ENCODE results near the gene FYCO1.

Gene FYCO1

GRCh38 chr3:45911511-45912226, 84.0 kb downstream of the FYCO1 start:
- DNase-seq, result no peak

- DNase-seq, result no peak
Observed at GRCh38 chr3:45910892-45911291, 84.7 kb downstream of the FYCO1 start.

- no peak for DNase-seq
Observed at GRCh38 chr3:45909542-45909941, 86.1 kb downstream of the FYCO1 start.

DNA sequence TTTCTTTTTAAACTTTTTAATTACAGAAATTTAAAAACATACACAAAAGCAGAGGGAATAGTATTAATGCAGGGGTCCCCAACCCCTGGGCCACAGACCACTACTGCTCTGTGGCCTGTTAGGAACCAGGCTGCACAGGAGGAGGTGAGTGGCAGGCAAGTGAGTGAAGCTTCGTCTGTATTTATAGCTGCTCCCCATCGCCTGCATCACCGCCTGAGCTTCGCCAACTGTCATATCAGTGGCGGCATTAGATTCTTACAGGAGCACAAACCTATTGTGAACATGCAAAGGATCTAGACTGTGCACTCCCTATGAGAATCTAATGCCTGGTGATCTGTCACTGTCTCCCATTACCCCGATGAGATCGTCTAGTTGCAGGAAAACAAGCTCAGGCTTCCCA, 86.9 kb downstream of the FYCO1 start:
- DNase-seq, result no peak

DNA sequence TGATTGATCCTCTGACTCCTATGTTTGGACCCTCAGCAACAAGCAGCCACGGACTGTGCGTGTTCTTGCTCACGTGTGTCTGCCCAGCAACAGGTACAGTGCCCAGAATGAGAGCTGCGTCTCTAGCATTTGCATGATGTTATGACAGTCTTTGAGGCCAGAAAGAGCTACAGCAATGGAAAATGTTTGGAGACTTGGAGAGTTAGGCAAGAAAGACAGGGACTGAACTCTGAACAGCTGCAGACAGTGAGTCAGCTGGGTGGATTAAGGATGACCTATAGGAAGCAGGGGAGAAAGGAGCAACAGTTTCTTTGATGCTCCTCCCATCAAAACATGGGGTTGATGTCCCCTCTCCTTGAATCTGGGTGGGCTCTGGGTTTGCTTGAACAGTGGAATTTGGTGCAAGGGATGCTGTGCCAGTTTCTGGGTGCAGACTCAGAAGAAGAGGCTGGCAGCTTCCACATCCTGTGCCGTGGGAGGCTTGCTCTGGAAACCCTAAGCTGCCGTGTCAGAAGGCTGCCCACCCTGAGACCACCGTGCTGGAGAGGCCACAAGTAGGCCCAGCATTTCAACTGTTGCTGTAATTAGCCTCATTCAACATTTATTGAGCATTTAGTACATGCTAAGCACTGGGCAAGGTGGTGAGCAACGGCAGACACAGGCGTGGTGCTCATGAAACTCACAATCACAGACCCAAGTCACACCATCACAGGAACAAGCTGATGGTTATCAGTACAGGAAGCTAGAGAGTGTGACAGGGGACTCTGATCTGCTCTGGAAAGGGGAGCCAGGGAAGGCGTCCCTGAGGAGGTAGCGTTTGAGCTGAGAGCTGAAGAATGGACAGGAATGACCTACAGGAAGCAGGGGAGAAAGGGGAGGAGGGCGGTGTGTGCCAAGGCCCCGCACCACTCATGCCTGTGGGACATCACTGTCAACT, 87.6 kb downstream of the FYCO1 start:
- DNase-seq, result no peak

GRCh38 chr3:45906681-45907407, 88.8 kb downstream of the FYCO1 start:
- DNase-seq, result peak; percentile 11

- DNase-seq, result no peak
Observed at GRCh38 chr3:45905755-45906154, 89.9 kb downstream of the FYCO1 start.

- DNase-seq, result no peak
Observed at GRCh38 chr3:45904931-45905330, 90.7 kb downstream of the FYCO1 start.

DNA sequence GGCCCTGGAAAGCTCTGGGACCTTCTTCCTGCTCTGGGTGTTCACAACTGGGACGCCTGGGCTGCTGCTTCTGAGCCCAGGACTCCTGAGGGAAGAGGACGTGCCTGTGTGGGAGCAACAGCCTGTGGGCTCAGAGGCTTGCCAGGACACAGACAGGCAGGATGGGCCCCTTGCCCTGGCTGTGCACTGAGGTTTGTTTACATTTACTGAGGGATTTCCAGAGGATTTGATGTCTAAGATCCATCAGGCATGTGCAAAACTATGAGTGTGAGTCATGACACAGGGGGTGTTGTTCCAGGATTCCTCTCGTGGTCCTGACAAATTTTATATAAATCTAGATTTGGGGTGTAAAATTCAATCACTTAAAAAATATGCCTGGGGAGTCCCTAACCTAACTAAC, 98.7 kb downstream of the FYCO1 start:
- no peak for DNase-seq

DNA sequence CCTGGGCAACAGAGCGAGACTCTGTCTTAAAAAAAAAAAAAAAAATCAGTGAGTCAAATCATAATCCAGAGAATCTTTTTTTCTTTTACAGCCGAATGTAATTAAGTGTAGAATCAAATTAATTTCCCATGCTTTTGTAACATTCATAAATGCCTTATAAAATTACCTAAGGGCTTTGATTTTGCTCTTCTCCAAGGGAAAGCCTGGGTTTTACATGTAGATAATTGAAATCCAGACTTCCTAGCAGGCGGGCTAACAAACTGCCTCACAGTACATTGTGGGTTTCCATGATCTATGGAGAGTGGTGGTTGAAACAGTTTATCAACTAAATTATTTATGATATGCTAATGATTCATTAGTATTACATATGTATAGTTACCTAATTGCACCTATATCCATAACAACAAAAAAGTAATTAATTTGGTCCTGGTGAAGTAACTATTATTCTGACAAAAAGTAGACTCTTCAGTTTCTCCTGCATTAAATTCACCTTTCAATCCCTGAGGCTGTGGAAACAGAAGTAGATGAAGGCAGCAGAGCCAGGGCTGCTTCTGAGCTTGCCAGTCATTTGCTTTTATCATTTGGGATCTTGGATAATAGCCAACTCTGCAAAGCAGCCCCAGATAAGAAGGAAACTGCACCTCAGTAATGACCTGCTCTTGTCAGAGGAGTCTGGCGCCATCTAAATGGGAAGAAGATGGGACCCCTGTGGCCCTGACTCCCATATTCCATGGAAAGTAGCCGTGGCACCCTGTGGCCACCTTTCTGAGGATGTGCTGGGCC, 99.7 kb downstream of the FYCO1 start:
- no peak for DNase-seq

GRCh38 chr3:45894015-45894414, 101.6 kb downstream of the FYCO1 start:
- DNase-seq, result no peak

- DNase-seq, result no peak
Observed at GRCh38 chr3:45892161-45892560, 103.5 kb downstream of the FYCO1 start.

- no peak for DNase-seq
Observed at GRCh38 chr3:45890405-45890804, 105.2 kb downstream of the FYCO1 start.

- no peak for DNase-seq
Observed at GRCh38 chr3:45889337-45889736, 106.3 kb downstream of the FYCO1 start.

DNA sequence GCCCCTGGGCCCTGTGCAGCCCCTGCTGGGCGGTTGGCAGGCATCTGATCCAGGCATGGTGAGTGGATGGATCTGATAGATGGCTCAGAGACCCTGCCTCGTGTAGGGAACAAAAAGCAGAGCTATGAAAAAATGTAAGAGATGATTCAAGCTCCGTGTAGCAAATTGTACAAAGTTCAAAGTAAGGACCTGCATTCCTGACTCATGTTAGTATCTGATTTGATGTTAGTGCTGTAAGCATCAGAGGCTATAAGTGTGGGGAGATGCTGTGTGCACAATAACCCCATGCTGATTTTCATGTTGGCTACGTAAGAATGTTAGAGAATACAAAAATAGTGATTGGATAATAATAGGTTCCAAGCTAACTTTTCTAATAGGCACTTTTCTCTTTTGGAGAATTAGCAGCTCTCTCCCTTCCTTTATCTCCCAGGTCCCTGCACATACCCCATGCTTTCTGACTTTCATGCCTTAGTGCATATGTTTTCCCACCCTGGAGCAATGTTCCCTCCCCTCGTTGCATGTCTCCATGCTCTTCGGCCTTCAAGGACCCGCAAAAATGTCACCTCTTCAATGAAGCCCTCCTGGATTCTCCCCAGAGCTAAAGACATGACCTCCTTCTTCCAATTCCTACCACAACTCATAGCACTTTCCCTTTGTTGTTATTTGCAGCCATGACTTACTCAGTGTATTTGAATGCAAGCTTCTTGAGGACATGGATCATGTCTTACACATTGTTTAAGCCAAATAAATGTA, 107.7 kb downstream of the FYCO1 start:
- DNase-seq, result no peak

DNA sequence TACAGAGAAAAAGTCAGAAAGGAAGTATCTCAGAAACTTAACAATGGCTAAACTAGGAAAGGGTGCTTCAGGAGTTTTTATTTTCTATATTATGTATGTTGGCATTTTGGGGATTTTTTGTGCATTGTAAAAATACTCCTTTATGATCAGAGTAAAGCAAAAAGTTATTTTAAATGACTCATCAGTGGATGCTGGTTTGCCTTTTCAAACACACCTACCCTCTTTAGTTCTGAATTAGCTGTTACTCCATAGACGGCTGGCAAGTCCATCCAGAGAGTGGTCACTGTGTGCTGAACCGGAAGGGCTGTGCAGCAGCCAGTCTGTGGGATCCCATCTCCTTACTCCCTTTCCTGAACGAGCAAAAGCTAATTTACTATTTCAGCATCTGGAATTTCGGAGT, 108.3 kb downstream of the FYCO1 start:
- DNase-seq, result no peak

DNA sequence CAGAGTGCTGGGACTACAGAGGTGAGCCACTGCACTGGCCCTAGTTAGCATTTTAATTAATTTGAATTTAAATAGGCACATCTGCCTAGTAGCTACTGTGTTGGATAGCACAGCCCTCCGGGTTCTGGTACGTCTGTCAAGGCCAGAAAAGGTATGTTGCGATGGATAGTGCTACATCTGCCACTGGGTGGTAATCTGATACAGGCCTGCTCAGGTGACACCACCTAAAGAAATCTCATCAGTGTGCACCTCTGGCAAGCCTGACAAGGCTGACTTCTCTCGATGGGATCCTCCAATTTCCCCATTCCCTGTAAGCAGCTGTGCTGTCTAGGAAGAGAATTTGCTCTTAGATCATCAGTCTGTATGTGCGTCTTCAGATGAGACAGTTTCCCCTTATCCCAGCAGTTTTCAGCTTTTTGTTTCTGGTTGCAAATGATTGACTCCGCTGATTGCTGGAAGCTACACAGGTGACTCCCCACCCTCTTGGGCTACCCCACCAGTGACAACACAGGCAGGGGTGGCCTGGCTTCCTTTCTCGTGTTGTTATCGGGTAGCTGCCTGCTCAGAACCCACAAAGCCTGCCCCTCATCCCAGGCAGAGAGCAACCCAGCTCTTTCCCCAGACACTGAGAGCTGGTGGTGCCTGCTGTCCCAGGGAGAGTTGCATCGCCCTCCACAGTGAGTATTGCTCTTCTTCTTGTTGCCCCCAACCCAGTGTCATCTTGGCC, 109.5 kb downstream of the FYCO1 start, which contains the start of gene CCR9:
Gene CCR9 (plus strand): TSS at position 565 of the 727 bp plus-strand sequence. CDS start 8,391 bp downstream, outside the sequence.
- no peak for DNase-seq

DNA sequence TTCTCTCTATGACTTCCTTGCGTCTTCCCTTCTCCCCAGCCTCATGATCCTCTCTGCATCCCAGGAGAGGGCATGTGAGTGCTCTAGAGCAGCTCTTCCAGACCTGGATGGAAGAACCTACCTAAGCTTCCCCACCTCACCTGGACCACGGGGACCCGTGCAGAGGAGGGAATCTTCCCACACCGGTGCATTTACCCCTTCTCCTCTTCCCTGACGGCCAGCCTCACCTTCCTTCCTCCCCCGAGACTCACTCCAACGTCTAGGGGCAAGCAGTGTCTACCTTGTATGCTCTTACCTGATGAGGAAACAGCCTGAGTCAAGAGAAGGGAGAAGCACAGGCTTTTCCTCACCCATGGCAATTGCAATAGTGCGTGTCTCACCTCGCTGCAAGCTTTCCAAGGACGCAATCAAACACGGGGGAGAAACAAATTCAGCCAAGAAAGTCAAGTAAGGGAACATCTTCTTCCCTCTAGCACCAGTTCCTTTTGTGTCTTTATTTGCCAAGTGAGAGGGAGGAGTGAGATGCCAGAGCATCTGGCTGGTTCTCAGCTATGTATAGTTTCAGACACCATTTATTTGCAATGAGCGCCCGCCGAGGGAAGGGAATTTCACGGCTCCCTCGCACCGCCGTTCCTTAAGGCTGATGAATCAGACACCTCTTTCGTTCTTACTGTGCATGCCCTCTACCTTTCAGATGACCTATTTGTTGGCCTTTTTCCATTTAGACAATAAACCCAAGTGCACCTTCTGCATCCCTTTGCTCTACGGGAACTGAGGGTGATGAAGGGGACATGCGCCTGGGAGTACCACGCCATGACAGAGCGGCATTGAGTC, 111.0 kb downstream of the FYCO1 start:
- DNase-seq, result no peak

DNA sequence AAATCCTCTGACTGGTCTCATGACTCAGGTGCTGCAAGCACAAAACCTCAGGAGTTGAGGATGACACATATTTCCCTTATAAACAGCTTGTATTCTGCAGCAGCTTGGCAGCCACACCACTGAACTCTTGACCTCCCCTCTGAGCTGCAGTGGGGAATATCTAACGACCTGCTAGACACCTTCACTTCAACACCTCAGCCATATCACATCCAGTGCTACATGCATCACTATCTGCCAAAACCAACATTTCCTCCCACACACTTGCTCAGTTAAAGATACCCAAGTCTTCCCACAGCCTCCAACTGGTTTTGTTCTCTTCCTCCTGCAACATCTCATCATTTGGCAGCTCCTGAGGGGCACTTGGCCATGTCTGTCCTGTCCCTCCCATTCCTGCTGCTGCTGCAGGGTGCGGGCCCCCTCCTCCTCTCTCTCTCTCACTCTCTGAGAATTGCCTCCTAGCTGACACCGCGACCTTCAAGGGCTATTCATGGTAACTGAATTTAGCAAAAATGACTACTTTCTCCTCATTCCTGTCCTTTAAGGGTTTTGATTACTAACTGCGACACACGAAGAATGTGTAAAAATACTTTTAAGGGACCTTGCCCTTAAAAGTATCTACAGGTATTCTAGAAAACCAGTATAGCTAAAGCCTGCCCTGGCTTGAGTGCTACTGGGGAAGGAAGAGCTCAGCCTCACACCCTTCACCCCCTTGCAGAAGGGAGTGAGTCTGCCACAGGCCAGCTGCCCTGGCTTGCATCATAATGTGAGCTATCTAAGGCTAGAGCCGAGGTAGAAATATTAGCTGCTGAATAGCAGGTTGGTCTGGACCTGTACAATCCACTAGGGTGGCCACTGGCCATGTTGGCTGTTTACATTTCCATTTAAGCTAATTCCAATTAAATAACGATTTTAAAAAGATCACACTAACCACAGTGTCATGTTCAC, 114.3 kb downstream of the FYCO1 start:
- DNase-seq, result peak; percentile 57

Measured in OCI-M1 (cell line).